PC-3 (cell line): Measurements from ENCODE around the gene FIGNL1.
A peak's percentile ranks its signal among the peaks of the same experiment; 100 is the strongest.

ENCODE experiments used
- CTCF ChIP-seq: fragments of 300-600 bp; sonication (generic); conservative IDR thresholded peaks from 2 replicates; pipeline ENCODE4 v1.5.1; 2017; ENCODE audit warnings: antibody characterized with exemption, low read depth, mild to moderate bottlenecking, low read length
- EZH2 ChIP-seq: fragments of 300-600 bp; sonication (generic); IDR thresholded peaks from one replicate; pipeline ENCODE4 v1.6.1; 2017; ENCODE audit warnings: antibody characterized with exemption, mild to moderate bottlenecking, low read length; ENCODE audit not compliant: unreplicated experiment
- EZH2phosphoT487 ChIP-seq: fragments of 300-600 bp; sonication (generic); IDR thresholded peaks from 2 replicates; pipeline ENCODE4 v1.6.1; 2018; ENCODE audit warnings: mild to moderate bottlenecking, antibody characterized with exemption, low read length, borderline replicate concordance

- TF ChIP-seq CTCF = no peak
- 0 out of 2 replicates have a peak, but pooled peaks have one; percentile 39 for TF ChIP-seq EZH2phosphoT487
- no peak for TF ChIP-seq EZH2
These were observed at the start of gene FIGNL1 for GRCh38 chr7:50449881-50450589.
